HUES48 (cell line): ENCODE data around the gene ZNF519.
"Not testable (repeated sequence)": the region's sequence is repeated elsewhere in the genome, so short reads cannot be mapped to it uniquely, and the experiment has no call there.

Source experiments
- H3K27ac ChIP-seq: one replicate; pipeline ENCODE4 v1.7.0; 2013; ENCODE audit warnings: low read depth, low read length, inconsistent platforms
- H3K27me3 ChIP-seq: 2 replicates; pipeline ENCODE4 v1.6.1; 2013; ENCODE audit warnings: mild to moderate bottlenecking, low read length; ENCODE audit not compliant: control insufficient read depth, insufficient read depth
- H3K36me3 ChIP-seq: 2 replicates; pipeline ENCODE4 v1.6.1; 2013; ENCODE audit warnings: low read length; ENCODE audit not compliant: control insufficient read depth, insufficient read depth
- H3K4me1 ChIP-seq: 2 replicates; pipeline ENCODE4 v1.6.1; 2013; ENCODE audit warnings: mild to moderate bottlenecking, low read length; ENCODE audit not compliant: control insufficient read depth, insufficient read depth
- H3K4me3 ChIP-seq: 2 replicates; pipeline ENCODE4 v1.5.1; 2013; ENCODE audit warnings: mild to moderate bottlenecking, low read depth, low read length
- H3K9ac ChIP-seq: 2 replicates; pipeline ENCODE4 v1.6.1; 2013; ENCODE audit warnings: mild to moderate bottlenecking, low read depth, low read length, moderate library complexity
- H3K9me3 ChIP-seq: 2 replicates; pipeline ENCODE4 v1.6.1; 2013; ENCODE audit warnings: low read length; ENCODE audit not compliant: control insufficient read depth, insufficient read depth

ZNF519 gene

DNA sequence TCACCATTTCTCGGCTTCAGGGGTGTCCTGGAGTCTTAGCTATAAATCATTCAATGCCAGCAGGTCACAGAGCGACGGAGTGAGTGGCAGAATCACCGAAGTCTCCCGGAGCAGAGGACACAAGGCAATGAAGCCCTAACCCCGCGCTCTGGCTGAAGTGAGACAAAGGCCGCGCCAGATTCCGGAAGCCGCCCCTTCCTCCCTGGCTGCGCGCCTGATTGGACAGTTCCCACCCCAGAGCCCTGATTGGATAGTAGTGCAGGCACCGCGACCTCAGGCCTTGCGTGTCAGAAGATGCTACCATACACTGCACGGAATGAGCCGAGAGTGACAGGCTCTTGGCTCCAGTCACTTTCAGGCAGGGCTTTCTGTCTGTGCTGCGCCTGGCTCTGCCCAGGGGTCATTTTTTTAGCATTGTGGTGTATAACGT is at the start of gene ZNF519:
ZNF519 (minus strand) TSS at position 165 of the 430 bp plus-strand sequence; CDS start at position 7, 158 bp downstream.
- peak within 1 kb of the TSS; percentile 67 for H3K27ac ChIP-seq
- not testable (repeated sequence) for H3K36me3 ChIP-seq, H3K27me3 ChIP-seq, H3K9me3 ChIP-seq, H3K4me1 ChIP-seq
- peak within 1 kb of the TSS; percentile 78 for H3K4me3 ChIP-seq
- peak within 1 kb of the TSS; percentile 80 for H3K9ac ChIP-seq

GRCh38 chr18:14179306-14179705 is 47.1 kb upstream of the ZNF519 start:
- H3K9me3 ChIP-seq, result peaks cover 7% of the 10 kb centered on the region
- no peaks in the 10 kb centered on the region for H3K4me1 ChIP-seq
- H3K4me3 ChIP-seq, result no peak overlapping the region
- no peaks in the 10 kb centered on the region for H3K27me3 ChIP-seq
- H3K9ac ChIP-seq, result no peak overlapping the region
- H3K27ac ChIP-seq, result no peak overlapping the region
- H3K36me3 ChIP-seq, result no peaks in the 10 kb centered on the region

- H3K9ac ChIP-seq, H3K4me1 ChIP-seq, H3K4me3 ChIP-seq, H3K27ac ChIP-seq, H3K36me3 ChIP-seq, H3K27me3 ChIP-seq: not testable (repeated sequence)
- peaks cover 13% of the 10 kb centered on the region for H3K9me3 ChIP-seq
Observed at GRCh38 chr18:14178321-14179196, 46.3 kb upstream of the ZNF519 start.

GRCh38 chr18:14177540-14178320 is 45.5 kb upstream of the ZNF519 start:
- H3K36me3 ChIP-seq, H3K27me3 ChIP-seq, H3K9ac ChIP-seq, H3K27ac ChIP-seq, H3K4me1 ChIP-seq, H3K4me3 ChIP-seq: not testable (repeated sequence)
- H3K9me3 ChIP-seq, result peaks cover 18% of the 10 kb centered on the region

- H3K4me1 ChIP-seq, H3K9ac ChIP-seq, H3K27ac ChIP-seq, H3K27me3 ChIP-seq, H3K4me3 ChIP-seq, H3K36me3 ChIP-seq: not testable (repeated sequence)
- peaks cover 19% of the 10 kb centered on the region for H3K9me3 ChIP-seq
Observed at GRCh38 chr18:14175404-14175803, 43.2 kb upstream of the ZNF519 start.

- Histone ChIP-seq H3K4me3 (no peak overlapping the region), H3K36me3 (no peaks in the 10 kb centered on the region), H3K9me3 (peaks cover 24% of the 10 kb centered on the region), H3K27me3 (no peaks in the 10 kb centered on the region), H3K27ac (no peak overlapping the region), H3K9ac (no peak overlapping the region), H3K4me1 (no peaks in the 10 kb centered on the region)
Observed at GRCh38 chr18:14174706-14175085, 42.5 kb upstream of the ZNF519 start.

DNA sequence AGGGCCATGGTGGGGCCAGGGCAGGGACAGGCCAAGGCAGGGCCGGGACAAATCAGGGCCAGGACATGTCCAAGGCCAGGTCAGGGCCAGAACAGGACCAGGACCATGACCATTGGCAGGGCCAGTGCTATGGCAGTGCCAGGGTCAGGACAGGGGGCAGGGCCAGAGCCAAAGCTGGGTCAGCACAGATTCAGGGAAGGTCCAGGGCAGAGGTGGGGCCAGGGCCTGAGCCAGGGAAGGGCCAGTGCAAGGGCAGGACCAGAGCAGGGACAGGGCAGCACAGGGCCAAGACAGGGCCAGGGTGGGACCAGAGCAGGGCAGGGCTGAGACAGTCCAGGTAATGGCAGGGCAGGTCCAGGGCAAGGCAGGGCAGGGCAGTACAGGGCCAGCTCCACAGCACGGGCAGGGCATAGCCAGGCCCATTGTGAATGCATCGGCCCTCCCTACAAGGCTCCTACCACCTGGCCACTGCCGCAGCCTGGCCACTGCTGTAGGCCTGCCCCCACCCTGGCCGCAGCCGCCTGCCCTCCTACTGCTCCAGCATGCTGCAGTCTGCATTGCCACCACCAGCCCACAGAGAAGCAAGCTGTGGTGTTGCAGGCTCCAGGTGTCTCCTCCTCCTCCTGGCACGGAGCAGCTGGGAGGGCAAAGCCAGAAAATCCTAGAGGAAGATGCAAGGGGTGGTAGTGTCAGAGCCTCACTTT is 41.9 kb upstream of the ZNF519 start:
- H3K9ac ChIP-seq, H3K4me1 ChIP-seq, H3K4me3 ChIP-seq, H3K36me3 ChIP-seq, H3K27ac ChIP-seq, H3K27me3 ChIP-seq: not testable (repeated sequence)
- H3K9me3 ChIP-seq, result peaks cover 24% of the 10 kb centered on the region

- H3K27ac ChIP-seq, H3K9ac ChIP-seq, H3K4me1 ChIP-seq, H3K4me3 ChIP-seq, H3K36me3 ChIP-seq, H3K27me3 ChIP-seq: not testable (repeated sequence)
- H3K9me3 ChIP-seq, result peaks cover 24% of the 10 kb centered on the region
Observed at GRCh38 chr18:14173116-14173951, 41.1 kb upstream of the ZNF519 start.

GRCh38 chr18:14172142-14173115 is 40.2 kb upstream of the ZNF519 start:
- not testable (repeated sequence) for H3K27ac ChIP-seq, H3K4me3 ChIP-seq, H3K36me3 ChIP-seq, H3K9ac ChIP-seq, H3K27me3 ChIP-seq, H3K4me1 ChIP-seq
- peaks cover 24% of the 10 kb centered on the region for H3K9me3 ChIP-seq
